HepG2 (cell line): ENCODE results near the gene MTRFR.

Source experiments
- ATM ChIP-seq: fragments of 450-650 bp; IDR thresholded peaks from 2 replicates; pipeline ENCODE4 v1.7.1; 2017; ENCODE audit warnings: mild to moderate bottlenecking, borderline replicate concordance
- DPF2 ChIP-seq: sonication (generic); formaldehyde crosslinking; IDR thresholded peaks from 2 replicates; pipeline ENCODE4 v1.4.0; 2020; ENCODE audit warnings: mild to moderate bottlenecking, low read depth, missing genetic modification reagents, borderline replicate concordance
- MAFF ChIP-seq: IDR thresholded peaks from 2 replicates; pipeline ENCODE4 v1.6.1; 2011; ENCODE audit warnings: low read depth, low read length, improper control_type of control experiment
- NCOA2 ChIP-seq: sonication (generic); formaldehyde crosslinking; IDR thresholded peaks from 2 replicates; pipeline ENCODE4 v1.8.0; 2022; ENCODE audit warnings: inconsistent platforms
- NFIC ChIP-seq: IDR thresholded peaks from 2 replicates; pipeline ENCODE4 v1.6.1; 2012; ENCODE audit warnings: mild to moderate bottlenecking, low read length, inconsistent platforms
- POLR2AphosphoS5 ChIP-seq: IDR thresholded peaks from 2 replicates; pipeline ENCODE4 v1.6.1; 2012; ENCODE audit warnings: low read depth, low read length
- RFX5 ChIP-seq: IDR thresholded peaks from 2 replicates; pipeline ENCODE4 v1.6.1; 2011; ENCODE audit warnings: low read depth, low read length, improper control_type of control experiment
- SIN3A ChIP-seq: IDR thresholded peaks from 2 replicates; pipeline ENCODE4 v1.6.1; 2011; ENCODE audit warnings: low read depth, mild to moderate bottlenecking, control low read depth, low read length, borderline replicate concordance
- XRCC5 ChIP-seq: fragments of 200-400 bp; formaldehyde crosslinking; optimal IDR thresholded peaks from 2 replicates; pipeline ENCODE3; 2017; ENCODE audit warnings: mild to moderate bottlenecking, low read length
- ZNF501 ChIP-seq: sonication (generic); formaldehyde crosslinking; IDR thresholded peaks from 2 replicates; pipeline ENCODE4 v1.5.1; 2020; ENCODE audit warnings: mild to moderate bottlenecking, moderate library complexity, missing genetic modification reagents
- ZNF510 ChIP-seq: sonication (generic); formaldehyde crosslinking; IDR thresholded peaks from 2 replicates; pipeline ENCODE4 v1.4.0; 2020; ENCODE audit warnings: low read depth, mild to moderate bottlenecking, missing genetic modification reagents
- TF ChIP-seq, protein P1 (sequence below): sonication (generic); formaldehyde crosslinking; IDR thresholded peaks from 2 replicates; pipeline ENCODE4 v1.5.0; 2020; ENCODE audit warnings: mild to moderate bottlenecking, missing genetic modification reagents, moderate library complexity
- TF ChIP-seq, protein P2 (sequence below): sonication (generic); formaldehyde crosslinking; IDR thresholded peaks from 2 replicates; pipeline ENCODE4 v1.5.0; 2020; ENCODE audit warnings: missing genetic modification reagents

DNA sequence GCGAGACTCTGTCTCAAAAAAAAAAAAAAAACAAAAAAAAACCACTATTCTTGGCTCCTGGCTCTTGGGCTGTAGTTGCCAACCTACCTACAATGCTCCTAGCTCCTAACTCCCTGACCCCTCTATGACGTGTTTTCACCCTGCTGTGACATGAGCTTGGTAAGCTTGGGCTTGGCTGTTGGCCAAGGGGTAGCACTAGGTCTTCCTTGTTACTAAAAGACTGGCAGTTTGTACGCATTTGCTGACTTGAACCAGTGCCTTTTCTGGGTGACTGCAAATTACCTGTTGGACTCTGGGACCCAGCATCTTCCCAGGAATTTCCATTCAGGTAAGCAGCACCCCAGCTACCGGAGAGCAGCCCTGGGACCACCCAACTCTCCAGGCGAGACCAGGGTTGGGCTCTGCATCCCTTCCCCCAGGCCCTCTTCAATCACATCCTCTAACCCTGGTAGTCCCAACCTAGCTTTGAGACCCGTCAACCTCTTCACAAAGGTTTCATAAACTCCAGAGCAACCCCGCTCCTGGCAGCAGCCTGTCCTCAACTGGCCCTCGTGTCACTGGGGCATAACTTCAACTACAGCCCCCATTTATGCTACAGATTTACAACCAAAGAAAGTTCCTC lies 30.1 kb downstream of the MTRFR start:
- TF ChIP-seq, protein P1, sequence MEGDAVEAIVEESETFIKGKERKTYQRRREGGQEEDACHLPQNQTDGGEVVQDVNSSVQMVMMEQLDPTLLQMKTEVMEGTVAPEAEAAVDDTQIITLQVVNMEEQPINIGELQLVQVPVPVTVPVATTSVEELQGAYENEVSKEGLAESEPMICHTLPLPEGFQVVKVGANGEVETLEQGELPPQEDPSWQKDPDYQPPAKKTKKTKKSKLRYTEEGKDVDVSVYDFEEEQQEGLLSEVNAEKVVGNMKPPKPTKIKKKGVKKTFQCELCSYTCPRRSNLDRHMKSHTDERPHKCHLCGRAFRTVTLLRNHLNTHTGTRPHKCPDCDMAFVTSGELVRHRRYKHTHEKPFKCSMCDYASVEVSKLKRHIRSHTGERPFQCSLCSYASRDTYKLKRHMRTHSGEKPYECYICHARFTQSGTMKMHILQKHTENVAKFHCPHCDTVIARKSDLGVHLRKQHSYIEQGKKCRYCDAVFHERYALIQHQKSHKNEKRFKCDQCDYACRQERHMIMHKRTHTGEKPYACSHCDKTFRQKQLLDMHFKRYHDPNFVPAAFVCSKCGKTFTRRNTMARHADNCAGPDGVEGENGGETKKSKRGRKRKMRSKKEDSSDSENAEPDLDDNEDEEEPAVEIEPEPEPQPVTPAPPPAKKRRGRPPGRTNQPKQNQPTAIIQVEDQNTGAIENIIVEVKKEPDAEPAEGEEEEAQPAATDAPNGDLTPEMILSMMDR (CRISPR knock-in tag), result no peak
- TF ChIP-seq DPF2 (CRISPR knock-in tag) (no peak), MAFF (no peak), POLR2AphosphoS5 (no peak), XRCC5 (no peak), NFIC (no peak), NCOA2 (CRISPR knock-in tag) (no peak), RFX5 (no peak), ATM (no peak), ZNF501 (CRISPR knock-in tag) (no peak), ZNF510 (CRISPR knock-in tag) (no peak), SIN3A (no peak)
- TF ChIP-seq, protein P2, sequence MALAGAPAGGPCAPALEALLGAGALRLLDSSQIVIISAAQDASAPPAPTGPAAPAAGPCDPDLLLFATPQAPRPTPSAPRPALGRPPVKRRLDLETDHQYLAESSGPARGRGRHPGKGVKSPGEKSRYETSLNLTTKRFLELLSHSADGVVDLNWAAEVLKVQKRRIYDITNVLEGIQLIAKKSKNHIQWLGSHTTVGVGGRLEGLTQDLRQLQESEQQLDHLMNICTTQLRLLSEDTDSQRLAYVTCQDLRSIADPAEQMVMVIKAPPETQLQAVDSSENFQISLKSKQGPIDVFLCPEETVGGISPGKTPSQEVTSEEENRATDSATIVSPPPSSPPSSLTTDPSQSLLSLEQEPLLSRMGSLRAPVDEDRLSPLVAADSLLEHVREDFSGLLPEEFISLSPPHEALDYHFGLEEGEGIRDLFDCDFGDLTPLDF (CRISPR knock-in tag), result no peak
